HCT116 (cell line): ENCODE data around the gene RAD51AP1. TPM values are rescaled to one million over a fixed set of nuclear protein-coding genes. Genes with fewer than 3 reads are reported as not detected.

Source experiments
- ATAC-seq: fragments of 200-7000 bp; cut with Tn5 transposase; 2 replicates; pipeline ENCODE4 v1.9.1; 2020; ENCODE audit warnings: mild to moderate bottlenecking, moderate library complexity
- BruUV-seq: library from RNA; stranded (reverse); fragments of 400-500 nt; replicated peaks from 2 replicates; lab custom pipeline; 2021; lab: Mats Ljungman, UMichigan
- CTCF ChIA-PET: fragments of 300-600 bp; sonication (Branson Sonifier 250); formaldehyde crosslinking; loops from one replicate; lab custom pipeline; 2021; ENCODE audit warnings: antibody characterized with exemption; lab: Charles Lee
- POLR2A ChIA-PET: fragments of 300-600, 350-600 bp; sonication (Branson Sonifier 250); formaldehyde crosslinking; loops from one replicate; lab custom pipeline; 2021; ENCODE audit warnings: antibody characterized with exemption; lab: Charles Lee
- RAD21 ChIA-PET, 2 experiments: fragments of 300-600 bp; sonication (Branson Sonifier 250); formaldehyde crosslinking; loops; one replicate each; lab custom pipeline; 2023; ENCODE audit warnings: low total read pairs in 2 of 2; ENCODE audit not compliant: uncharacterized antibody in 2 of 2, unreplicated experiment in 2 of 2, low non-redundant PET in 1 of 2; lab: Charles Lee
- DNase-seq: peaks from one replicate; pipeline ENCODE4 v3.0.0-alpha.2; 2010; ENCODE audit warnings: low read depth, low spot score
- H2AFZ ChIP-seq: fragments of 200-600 bp; shearing (Covaris generic), sonication (generic); 2 replicates; pipeline ENCODE4 v1.6.1; 2017; ENCODE audit warnings: low read depth, mixed run types, mixed read lengths, antibody characterized with exemption, low read length; ENCODE audit not compliant: poor library complexity, severe bottlenecking
- H3K27ac ChIP-seq: 2 replicates; pipeline ENCODE4 v1.5.1; 2012; ENCODE audit warnings: low read depth, low read length
- H3K27me3 ChIP-seq: fragments of 200-600 bp; sonication (generic); 2 replicates; pipeline ENCODE4 v1.6.1; 2016; ENCODE audit warnings: mixed run types, low read length, mixed read lengths; ENCODE audit not compliant: insufficient read depth
- H3K36me3 ChIP-seq, 2 experiments: fragments of 200-500 bp in 1 of 2; fragments of 200-600 bp in 1 of 2; sonication (Bioruptor generic) in 1 of 2; sonication (generic) in 1 of 2; 2 replicates each; pipeline versions ENCODE4 v1.5.1 to v1.6.1; 2014 to 2016; ENCODE audit warnings: low read length in 2 of 2, inconsistent platforms in 1 of 2, mixed read lengths in 1 of 2, mixed run types in 1 of 2; ENCODE audit not compliant: insufficient read depth in 2 of 2, control insufficient read depth in 1 of 2
- H3K4me1 ChIP-seq, 2 experiments: fragments of 200-600 bp in 1 of 2; sonication (generic) in 1 of 2; 2 replicates each; pipeline versions ENCODE4 v1.5.1 to v1.6.1; 2012 to 2017; ENCODE audit warnings: low read length in 2 of 2, inconsistent platforms in 1 of 2, mild to moderate bottlenecking in 1 of 2, mixed read lengths in 1 of 2, mixed run types in 1 of 2, moderate library complexity in 1 of 2; ENCODE audit not compliant: insufficient read depth in 2 of 2, control insufficient read depth in 1 of 2
- H3K4me2 ChIP-seq: fragments of 200-600 bp; sonication (generic); 2 replicates; pipeline ENCODE4 v1.6.1; 2017; ENCODE audit warnings: mixed run types, low read length, mixed read lengths
- H3K4me3 ChIP-seq, 2 experiments: fragments of 200-600 bp in 1 of 2; sonication (generic) in 1 of 2; replicated peaks in 1 of 2; 2 replicates each; pipeline ENCODE4 v1.5.1; 2011 to 2016; ENCODE audit warnings: low read length in 2 of 2, control low read depth in 1 of 2, low read depth in 1 of 2, mild to moderate bottlenecking in 1 of 2, mixed read lengths in 1 of 2, mixed run types in 1 of 2
- H3K79me2 ChIP-seq: fragments of 200-600 bp; sonication (generic); 2 replicates; pipeline ENCODE4 v1.6.1; 2017; ENCODE audit warnings: mild to moderate bottlenecking, mixed run types, low read length, moderate library complexity, mixed read lengths; ENCODE audit not compliant: insufficient read depth
- H3K9ac ChIP-seq: fragments of 200-600 bp; sonication (generic); 2 replicates; pipeline ENCODE4 v1.6.1; 2016; ENCODE audit warnings: low read length, mixed read lengths
- H3K9me2 ChIP-seq: fragments of 200-600 bp; sonication (generic), shearing (Covaris generic); 2 replicates; pipeline ENCODE4 v1.6.1; 2017; ENCODE audit warnings: mixed run types, mild to moderate bottlenecking, moderate library complexity; ENCODE audit not compliant: insufficient read depth
- H3K9me3 ChIP-seq, 2 experiments: fragments of 200-500 bp in 1 of 2; fragments of 200-600 bp in 1 of 2; sonication (Bioruptor generic) in 1 of 2; sonication (generic) in 1 of 2; 2 replicates each; pipeline ENCODE4 v1.6.1; 2014 to 2017; ENCODE audit warnings: low read length in 2 of 2, mixed read lengths in 2 of 2, inconsistent platforms in 1 of 2, low read depth in 1 of 2, mild to moderate bottlenecking in 1 of 2, mixed run types in 1 of 2, moderate library complexity in 1 of 2; ENCODE audit not compliant: control insufficient read depth in 1 of 2, insufficient read depth in 1 of 2
- H4K20me1 ChIP-seq: fragments of 200-600 bp; sonication (generic), shearing (Covaris generic); 2 replicates; pipeline ENCODE4 v1.6.1; 2017; ENCODE audit warnings: mixed run types, mild to moderate bottlenecking, moderate library complexity; ENCODE audit not compliant: insufficient read depth
- ATF3 ChIP-seq: IDR thresholded peaks from 2 replicates; pipeline ENCODE4 v1.6.1; 2012
- CTCF ChIP-seq, 3 experiments: fragments of 200-600 bp in 1 of 3; sonication (generic) in 1 of 3; IDR thresholded peaks in 2 of 3; conservative IDR thresholded peaks in 1 of 3; 2 replicates each; pipeline ENCODE4 v1.5.1; 2012 to 2017; ENCODE audit warnings: low read depth in 2 of 3, low read length in 2 of 3, antibody characterized with exemption in 1 of 3, borderline replicate concordance in 1 of 3, control low read depth in 1 of 3, mild to moderate bottlenecking in 1 of 3, mixed read lengths in 1 of 3, mixed run types in 1 of 3, moderate library complexity in 1 of 3; ENCODE audit not compliant: insufficient read depth in 1 of 3
- EZH2 ChIP-seq: fragments of 200-600 bp; sonication (generic); IDR thresholded peaks from 2 replicates; pipeline ENCODE4 v1.6.1; 2017; ENCODE audit warnings: antibody characterized with exemption, mixed run types
- FOSL1 ChIP-seq: IDR thresholded peaks from 2 replicates; pipeline ENCODE4 v1.6.1; 2012; ENCODE audit warnings: low read depth
- JUND ChIP-seq: IDR thresholded peaks from 2 replicates; pipeline ENCODE4 v1.6.1; 2012
- POLR2A ChIP-seq: IDR thresholded peaks from 2 replicates; pipeline ENCODE4 v1.7.0; 2011; ENCODE audit warnings: borderline replicate concordance; ENCODE audit not compliant: insufficient read depth, insufficient read length; ENCODE audit errors: extremely low read depth
- POLR2AphosphoS5 ChIP-seq: IDR thresholded peaks from 2 replicates; pipeline ENCODE4 v1.6.1; 2011; ENCODE audit warnings: mild to moderate bottlenecking, low read depth, low read length, moderate library complexity
- RAD21 ChIP-seq: IDR thresholded peaks from 2 replicates; pipeline ENCODE4 v1.6.1; 2012; ENCODE audit warnings: low read depth, mild to moderate bottlenecking
- SP1 ChIP-seq: IDR thresholded peaks from 2 replicates; pipeline ENCODE4 v1.6.1; 2012; ENCODE audit warnings: low read depth
- YY1 ChIP-seq: IDR thresholded peaks from 2 replicates; pipeline ENCODE4 v1.6.1; 2011; ENCODE audit warnings: low read length, low read depth, moderate library complexity, mild to moderate bottlenecking; ENCODE audit not compliant: insufficient replicate concordance; ENCODE audit errors: extremely low read depth
- intact Hi-C: fragments of 100-400 bp; cut with micrococcal nuclease; formaldehyde crosslinking; loops from 2 replicates; pipeline ENCODE4 v1.10.0; 2022
- total RNA-seq: library from RNA; stranded (reverse); gene quantifications from one replicate; pipeline ENCODE4 v1.2.1, GENCODE V29; 2021; ENCODE audit not compliant: unreplicated experiment

The RAD51AP1 gene
- total RNA-seq, 1 experiment from 2014 or later, result 28.2 TPM

DNA sequence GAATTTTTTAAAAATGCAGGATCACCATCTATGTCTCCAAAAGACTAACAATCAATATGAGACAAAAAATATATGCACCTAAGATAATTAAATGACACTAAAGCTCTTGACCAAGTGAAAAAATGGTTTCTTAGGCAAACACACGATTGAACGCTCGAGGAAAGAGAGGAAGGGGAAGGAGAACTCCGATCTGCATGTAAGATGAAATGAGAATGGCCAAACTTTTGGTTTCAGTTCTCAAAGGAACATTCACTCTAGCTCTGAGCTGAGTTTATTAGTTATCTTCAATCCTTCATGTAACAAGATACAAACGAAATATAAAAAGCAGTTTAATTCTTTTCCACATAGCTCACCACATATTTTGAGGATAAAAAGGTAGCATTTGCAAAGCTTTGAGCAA is 26.1 kb downstream of the RAD51AP1 start (continued):
- no peak for TF ChIP-seq CTCF (IDR thresholded peaks at IDR 0.05 in 2 of 3, conservative IDR thresholded peaks at IDR 0.05 in 1 of 3; ENCODE audit: borderline replicate concordance in 1 of 3, insufficient read depth in 1 of 3, low read depth in 2 of 3, low read length in 2 of 3)

- no peaks in the 10 kb centered on the region for H3K79me2 ChIP-seq
- no peak overlapping the region for H3K4me2 ChIP-seq
- intact Hi-C loops, result no loop called here
- H3K9me3 ChIP-seq, result no peaks in the 10 kb centered on the region
- H4K20me1 ChIP-seq, result no peaks in the 10 kb centered on the region
- H2AFZ ChIP-seq, result no peak overlapping the region
- ChIA-PET CTCF (no interaction called here), POLR2A (no interaction called here), RAD21 (no interaction called here)
- H3K9me2 ChIP-seq, result no peaks in the 10 kb centered on the region
- no peak overlapping the region for H3K9ac ChIP-seq
- no peaks in the 10 kb centered on the region; a peak in 1 of 4 replicates for H3K36me3 ChIP-seq
- H3K4me3 ChIP-seq, result no peak overlapping the region
- peaks cover 0 to 3% of the 10 kb centered on the region in 2 experiments; a peak in 1 of 4 replicates for H3K4me1 ChIP-seq
- H3K27ac ChIP-seq, result no peak overlapping the region
- no peak for DNase-seq
- TF ChIP-seq POLR2AphosphoS5, result no peak
- no peak for TF ChIP-seq YY1
- TF ChIP-seq ATF3, result no peak
- no peak for TF ChIP-seq RAD21
- TF ChIP-seq POLR2A, result no peak
- TF ChIP-seq EZH2, result no peak
- TF ChIP-seq JUND, result no peak
- TF ChIP-seq FOSL1, result no peak
- no peak for TF ChIP-seq SP1
- TF ChIP-seq, all 23 proteins: peak for 0
- no TSS peak for BruUV-seq
- no peak for ATAC-seq
- no peaks in the 10 kb centered on the region for H3K27me3 ChIP-seq
Observed at GRCh38 chr12:4566474-4566873, 27.8 kb downstream of the RAD51AP1 start.
